PC-9 (cell line): ENCODE data around the gene BAHD1.

Experiments
- CTCF ChIP-seq: fragments of 200-600 bp; sonication (generic); conservative IDR thresholded peaks from 2 replicates; pipeline ENCODE4 v1.6.1; 2017; ENCODE audit warnings: mixed run types, antibody characterized with exemption, mild to moderate bottlenecking, moderate library complexity
- EZH2 ChIP-seq: fragments of 200-600 bp; sonication (generic); IDR thresholded peaks from 2 replicates; pipeline ENCODE4 v1.8.0; 2017; ENCODE audit warnings: antibody characterized with exemption, low read depth

GRCh38 chr15:40516322-40516721 is 75.6 kb downstream of the BAHD1 start:
- TF ChIP-seq CTCF: no peak
- TF ChIP-seq EZH2: no peak
